IMR-90 (cell line): Measurements from ENCODE around the gene GEMIN8. TPM values are rescaled to one million over a fixed set of nuclear protein-coding genes. Genes with fewer than 3 reads are reported as not detected.

Experiments
- ATAC-seq: fragments of 200-7000 bp; cut with Tn5 transposase; 2 replicates; pipeline ENCODE4 v1.9.1; 2020; ENCODE audit warnings: low read depth, mild to moderate bottlenecking, moderate library complexity
- BruUV-seq: library from RNA; stranded (reverse); fragments of 400-500 nt; replicated peaks from 2 replicates; lab custom pipeline; 2021; lab: Mats Ljungman, UMichigan
- CTCF ChIA-PET: fragments of 300-600 bp; formaldehyde crosslinking; extraction: SDS; loops from one replicate; lab custom pipeline; 2021; ENCODE audit warnings: antibody characterized with exemption; lab: Yijun Ruan, JAX
- POLR2A ChIA-PET: fragments of 300-600 bp; sonication (Branson Sonifier 250); formaldehyde crosslinking; loops from one replicate; lab custom pipeline; 2022; ENCODE audit warnings: antibody characterized with exemption; ENCODE audit not compliant: unreplicated experiment; lab: Charles Lee
- DNase-seq: peaks from one replicate; pipeline ENCODE4 v3.0.0; 2013
- H2AFZ ChIP-seq: replicated peaks from 2 replicates; pipeline ENCODE3; 2013; ENCODE audit warnings: low read length, mild to moderate bottlenecking; ENCODE audit not compliant: poor library complexity
- H2AK5ac ChIP-seq: 2 replicates; pipeline ENCODE4 v1.6.1; 2013; ENCODE audit warnings: low read depth, low read length, inconsistent platforms
- H2AK9ac ChIP-seq: replicated peaks from 2 replicates; pipeline ENCODE3; 2013; ENCODE audit warnings: mild to moderate bottlenecking, low read depth, low read length, moderate library complexity; ENCODE audit not compliant: poor library complexity
- H2BK120ac ChIP-seq: 2 replicates; pipeline ENCODE4 v1.6.1; 2013; ENCODE audit warnings: low read depth, low read length, inconsistent platforms
- H2BK15ac ChIP-seq: 3 replicates; pipeline ENCODE4 v1.6.1; 2013; ENCODE audit warnings: low read depth, low read length, inconsistent platforms
- H2BK20ac ChIP-seq: 2 replicates; pipeline ENCODE4 v1.6.1; 2013; ENCODE audit warnings: low read depth, mild to moderate bottlenecking, inconsistent platforms, low read length, moderate library complexity
- H2BK5ac ChIP-seq: 2 replicates; pipeline ENCODE4 v1.6.1; 2013; ENCODE audit warnings: mild to moderate bottlenecking, low read depth, low read length, inconsistent platforms; ENCODE audit not compliant: poor library complexity, severe bottlenecking
- H3K14ac ChIP-seq: replicated peaks from 2 replicates; pipeline ENCODE4 v1.6.1; 2013; ENCODE audit warnings: low read depth, low read length, inconsistent platforms
- H3K18ac ChIP-seq: 2 replicates; pipeline ENCODE4 v1.6.1; 2013; ENCODE audit warnings: low read depth, low read length, control low read depth
- H3K23ac ChIP-seq: 2 replicates; pipeline ENCODE4 v1.6.1; 2013; ENCODE audit warnings: low read depth, low read length, inconsistent platforms
- H3K27ac ChIP-seq: 2 replicates; pipeline ENCODE4 v1.5.1; 2013; ENCODE audit warnings: mild to moderate bottlenecking, control low read depth, low read length; ENCODE audit not compliant: insufficient read depth
- H3K27me3 ChIP-seq: 2 replicates; pipeline ENCODE4 v1.6.1; 2013; ENCODE audit warnings: low read length; ENCODE audit not compliant: control insufficient read depth, insufficient read depth
- H3K36me3 ChIP-seq: 2 replicates; pipeline ENCODE4 v1.6.1; 2013; ENCODE audit warnings: low read length, mixed read lengths; ENCODE audit not compliant: control insufficient read depth, insufficient read depth
- H3K4ac ChIP-seq: 2 replicates; pipeline ENCODE4 v1.6.1; 2013; ENCODE audit warnings: low read depth, low read length, inconsistent platforms
- H3K4me1 ChIP-seq: 2 replicates; pipeline ENCODE4 v1.6.1; 2013; ENCODE audit warnings: low read length, mixed read lengths; ENCODE audit not compliant: control insufficient read depth, insufficient read depth
- H3K4me2 ChIP-seq: 2 replicates; pipeline ENCODE4 v1.6.1; 2013; ENCODE audit warnings: low read depth, mild to moderate bottlenecking, control low read depth, low read length, moderate library complexity
- H3K4me3 ChIP-seq: 2 replicates; pipeline ENCODE4 v1.5.1; 2013; ENCODE audit warnings: low read depth, mild to moderate bottlenecking, control low read depth, low read length, moderate library complexity; ENCODE audit not compliant: insufficient read depth
- H3K56ac ChIP-seq: 2 replicates; pipeline ENCODE4 v1.6.1; 2013; ENCODE audit warnings: low read length, inconsistent platforms; ENCODE audit not compliant: insufficient read depth; ENCODE audit errors: extremely low read depth
- H3K79me1 ChIP-seq, 2 experiments: 2 replicates each; pipeline ENCODE4 v1.6.1; 2013; ENCODE audit warnings: low read length in 2 of 2, inconsistent platforms in 1 of 2, low read depth in 1 of 2
- H3K9ac ChIP-seq: 2 replicates; pipeline ENCODE4 v1.6.1; 2013; ENCODE audit warnings: low read depth, low read length, control low read depth
- H3K9me1 ChIP-seq: 2 replicates; pipeline ENCODE4 v1.6.1; 2013; ENCODE audit warnings: low read length, inconsistent platforms; ENCODE audit not compliant: insufficient read depth
- H3K9me3 ChIP-seq: 2 replicates; pipeline ENCODE4 v1.6.1; 2013; ENCODE audit warnings: low read length; ENCODE audit not compliant: control insufficient read depth, insufficient read depth
- H4K20me1 ChIP-seq: 2 replicates; pipeline ENCODE4 v1.6.1; 2013; ENCODE audit warnings: low read length, inconsistent platforms; ENCODE audit not compliant: insufficient read depth
- H4K5ac ChIP-seq: 2 replicates; pipeline ENCODE4 v1.6.1; 2013; ENCODE audit warnings: mild to moderate bottlenecking, low read depth, low read length, control low read depth
- H4K8ac ChIP-seq, 2 experiments: 2 replicates each; pipeline ENCODE4 v1.6.1; 2013; ENCODE audit warnings: low read depth in 2 of 2, low read length in 2 of 2, control low read depth in 1 of 2, inconsistent platforms in 1 of 2
- H4K91ac ChIP-seq: 2 replicates; pipeline ENCODE4 v1.6.1; 2013; ENCODE audit warnings: low read depth, low read length, inconsistent platforms; ENCODE audit not compliant: insufficient read depth
- BHLHE40 ChIP-seq: fragments of 150-350 bp; IDR thresholded peaks from 2 replicates; pipeline ENCODE4 v1.6.1; 2016; ENCODE audit warnings: mild to moderate bottlenecking, low read depth, low read length
- CEBPB ChIP-seq: IDR thresholded peaks from 2 replicates; pipeline ENCODE4 v1.6.1; 2012; ENCODE audit warnings: low read depth, low read length, improper control_type of control experiment
- CHD1 ChIP-seq: IDR thresholded peaks from 2 replicates; pipeline ENCODE4 v1.6.1; 2012; ENCODE audit warnings: low read depth, low read length, improper control_type of control experiment
- CTCF ChIP-seq: conservative IDR thresholded peaks from 2 replicates; pipeline ENCODE4 v1.5.1; 2012; ENCODE audit warnings: mild to moderate bottlenecking, low read depth, low read length, improper control_type of control experiment
- ELK1 ChIP-seq: fragments of 150-350 bp; IDR thresholded peaks from 2 replicates; pipeline ENCODE4 v1.6.1; 2016; ENCODE audit warnings: low read depth, mild to moderate bottlenecking, low read length, moderate library complexity, borderline replicate concordance
- FOS ChIP-seq: fragments of 150-350 bp; IDR thresholded peaks from 2 replicates; pipeline ENCODE4 v1.6.1; 2016; ENCODE audit warnings: low read depth, low read length
- MAFK ChIP-seq: IDR thresholded peaks from 2 replicates; pipeline ENCODE4 v1.6.1; 2012; ENCODE audit warnings: low read depth, low read length, improper control_type of control experiment
- MAZ ChIP-seq: IDR thresholded peaks from 2 replicates; pipeline ENCODE4 v1.6.1; 2012; ENCODE audit warnings: low read depth, mild to moderate bottlenecking, low read length, improper control_type of control experiment, moderate library complexity, borderline replicate concordance
- MXI1 ChIP-seq: IDR thresholded peaks from 2 replicates; pipeline ENCODE4 v1.6.1; 2012; ENCODE audit warnings: low read depth, mild to moderate bottlenecking, low read length, moderate library complexity, borderline replicate concordance
- NFE2L2 ChIP-seq: fragments of 150-350 bp; IDR thresholded peaks from 2 replicates; pipeline ENCODE4 v1.6.1; 2016; ENCODE audit warnings: low read depth, mild to moderate bottlenecking, low read length
- POLR2A ChIP-seq: IDR thresholded peaks from 2 replicates; pipeline ENCODE4 v1.6.1; 2012; ENCODE audit warnings: mild to moderate bottlenecking, low read depth, low read length
- RAD21 ChIP-seq: IDR thresholded peaks from 2 replicates; pipeline ENCODE4 v1.6.1; 2012; ENCODE audit warnings: low read length, improper control_type of control experiment
- RCOR1 ChIP-seq: IDR thresholded peaks from 2 replicates; pipeline ENCODE4 v1.6.1; 2012; ENCODE audit warnings: mild to moderate bottlenecking, low read length, improper control_type of control experiment; ENCODE audit not compliant: insufficient replicate concordance
- RFX5 ChIP-seq: IDR thresholded peaks from 2 replicates; pipeline ENCODE4 v1.8.0; 2012; ENCODE audit warnings: low read depth, mild to moderate bottlenecking, low read length, moderate library complexity
- SMC3 ChIP-seq: fragments of 150-350 bp; IDR thresholded peaks from 2 replicates; pipeline ENCODE4 v1.6.1; 2016; ENCODE audit warnings: low read depth, mild to moderate bottlenecking, antibody characterized with exemption, low read length, moderate library complexity
- USF2 ChIP-seq: fragments of 150-350 bp; IDR thresholded peaks from 2 replicates; pipeline ENCODE4 v1.6.1; 2017; ENCODE audit warnings: mild to moderate bottlenecking, antibody characterized with exemption, low read length, low read depth
- WGBS, 2 experiments: methylation state at CpG; one replicate each; pipeline versions ENCODE4 v1.1.5 to v1.1.7; 2013; ENCODE audit warnings: missing lambda C conversion rate in 2 of 2; ENCODE audit not compliant: insufficient read length in 1 of 2; ENCODE audit errors: extremely low coverage in 2 of 2; 5-methylcytosine and 5-hydroxymethylcytosine counted together
- dilution Hi-C: fragments of 300-500 bp; cut with HindIII; formaldehyde crosslinking; loops from one replicate; pipeline ENCODE4 v1.14.3; 2018; ENCODE audit warnings: low sequenced_read_pairs; ENCODE audit not compliant: unreplicated experiment
- in situ Hi-C: fragments of 300-500 bp; cut with MboI; formaldehyde crosslinking; loops from 3 replicates; pipeline ENCODE4 v1.14.3; 2019; ENCODE audit warnings: low sequenced_read_pairs, inconsistent platforms, mixed read lengths
- intact Hi-C: fragments of 100-400 bp; cut with micrococcal nuclease; formaldehyde crosslinking; loops from 2 replicates; pipeline ENCODE4 v1.10.0; 2022
- polyA plus RNA-seq, 3 experiments: library from polyadenylated mRNA; depleted of rRNA; stranded (reverse); fragments of >200 nt; gene quantifications; 2 replicates each; pipeline ENCODE4 v1.2.3, GENCODE V29; 2012; ENCODE audit warnings: low replicate concordance in 1 of 3
- total RNA-seq: library from RNA; depleted of rRNA; stranded (reverse); fragments of >200 nt; gene quantifications from 2 replicates; pipeline ENCODE4 v1.2.3, GENCODE V29; 2012

The GEMIN8 gene
- total and polyA plus RNA-seq, 2 of the 4 experiments (the other 2 are of a cell fraction) = 12.0 to 24.1 TPM

DNA sequence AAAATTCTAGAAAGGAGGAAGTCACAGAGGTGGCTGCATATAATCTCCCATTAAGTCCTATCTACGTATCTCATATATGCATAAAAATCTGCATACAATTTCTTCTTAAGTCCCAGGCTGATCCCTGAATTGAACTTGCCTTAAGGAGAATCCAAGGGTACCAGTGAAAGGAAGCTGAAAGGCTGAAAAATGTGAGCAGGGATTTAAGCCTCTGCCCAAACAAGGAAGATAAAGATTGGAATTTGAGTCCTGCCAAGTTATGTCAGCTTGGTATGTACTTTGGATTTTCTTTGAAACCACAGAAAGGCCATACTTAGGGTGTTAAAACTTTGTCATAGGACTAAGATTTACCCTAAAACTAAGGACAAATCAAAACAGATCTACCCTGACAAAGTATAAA is 26.5 kb upstream of the GEMIN8 start:
- H2BK5ac ChIP-seq = no peak overlapping the region
- POLR2A ChIA-PET = no interaction called here
- intact Hi-C loops = no loop called here

More for the DNA sequence above, 26.5 kb upstream of the GEMIN8 start:
- Histone ChIP-seq H3K9ac (no peak overlapping the region), H3K4me2 (no peak overlapping the region), H3K27ac (no peak overlapping the region), H3K14ac (no peak overlapping the region), H2BK15ac (no peak overlapping the region), H2AK9ac (no peak overlapping the region), H2AK5ac (no peak overlapping the region), H3K18ac (no peak overlapping the region), H3K36me3 (no peaks in the 10 kb centered on the region), H4K5ac (no peak overlapping the region), H3K79me1 (no peaks in the 10 kb centered on the region), H3K23ac (no peak overlapping the region), H2AFZ (no peak overlapping the region), H3K27me3 (no peaks in the 10 kb centered on the region; the same call in none of the 2 replicates), H2BK20ac (no peak overlapping the region), H3K56ac (no peak overlapping the region), H3K4me3 (no peak overlapping the region), H3K4ac (no peak overlapping the region), H4K8ac (no peak overlapping the region), H4K20me1 (no peaks in the 10 kb centered on the region), H3K9me1 (no peaks in the 10 kb centered on the region), H2BK120ac (no peak overlapping the region), H4K91ac (no peak overlapping the region), H3K4me1 (no peaks in the 10 kb centered on the region), H3K9me3 (no peaks in the 10 kb centered on the region)
- no peak for ATAC-seq
- WGBS, 2 experiments = no CpG with 5 or more reads among the region's 1 CpG
- no TSS peak for BruUV-seq
- peak; percentile 2 for DNase-seq
- CTCF ChIA-PET = no interaction called here
- dilution Hi-C loops (no loop called here), in situ Hi-C loops (no loop called here)
- TF ChIP-seq BHLHE40 (no peak), SMC3 (no peak), ELK1 (no peak), POLR2A (no peak), FOS (no peak), RCOR1 (no peak), MXI1 (no peak), RAD21 (no peak), MAZ (no peak), RFX5 (no peak), NFE2L2 (no peak), CHD1 (no peak), MAFK (no peak), USF2 (no peak), CEBPB (no peak), CTCF (no peak)
